GM12865 (cell line): ENCODE data around the gene CLEC17A.
"Not testable (repeated sequence)": the region's sequence is repeated elsewhere in the genome, so short reads cannot be mapped to it uniquely, and the experiment has no call there.

Source experiments
- DNase-seq: peaks from one replicate; pipeline ENCODE4 v3.0.0; 2010; ENCODE audit warnings: low read depth
- H3K4me3 ChIP-seq: 2 replicates; pipeline ENCODE4 v1.5.1; 2011; ENCODE audit warnings: mild to moderate bottlenecking, low read depth, low read length, control low read depth
- TF ChIP-seq, protein P1 (sequence below): IDR thresholded peaks from 2 replicates; pipeline ENCODE4 v1.5.1; 2011; ENCODE audit warnings: low read length, control low read depth, low read depth, inconsistent platforms; ENCODE audit not compliant: insufficient read depth; ENCODE audit errors: missing control alignments

CLEC17A gene

DNA sequence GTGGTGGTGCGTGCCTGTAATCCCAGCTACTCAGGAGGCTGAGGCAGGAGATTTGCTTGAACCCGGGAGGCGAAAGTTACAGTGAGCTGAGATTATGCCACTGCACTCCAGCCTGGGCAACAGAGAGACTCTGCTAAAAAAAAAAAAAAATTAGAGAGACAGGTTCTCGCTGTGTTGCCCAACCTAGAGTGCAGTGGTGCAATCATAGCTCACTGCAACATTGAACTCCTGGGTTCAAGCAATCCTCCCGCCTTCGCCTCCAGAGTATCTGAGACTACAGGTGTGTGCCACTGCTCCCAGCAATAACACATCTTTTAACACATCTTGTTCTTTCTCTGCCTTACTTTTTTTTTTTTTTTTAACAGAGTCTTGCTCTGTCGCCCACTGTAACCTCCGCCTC is 32.7 kb downstream of the CLEC17A start:
- H3K4me3 ChIP-seq: no peak overlapping the region
- DNase-seq: no peak
- TF ChIP-seq, protein P1, sequence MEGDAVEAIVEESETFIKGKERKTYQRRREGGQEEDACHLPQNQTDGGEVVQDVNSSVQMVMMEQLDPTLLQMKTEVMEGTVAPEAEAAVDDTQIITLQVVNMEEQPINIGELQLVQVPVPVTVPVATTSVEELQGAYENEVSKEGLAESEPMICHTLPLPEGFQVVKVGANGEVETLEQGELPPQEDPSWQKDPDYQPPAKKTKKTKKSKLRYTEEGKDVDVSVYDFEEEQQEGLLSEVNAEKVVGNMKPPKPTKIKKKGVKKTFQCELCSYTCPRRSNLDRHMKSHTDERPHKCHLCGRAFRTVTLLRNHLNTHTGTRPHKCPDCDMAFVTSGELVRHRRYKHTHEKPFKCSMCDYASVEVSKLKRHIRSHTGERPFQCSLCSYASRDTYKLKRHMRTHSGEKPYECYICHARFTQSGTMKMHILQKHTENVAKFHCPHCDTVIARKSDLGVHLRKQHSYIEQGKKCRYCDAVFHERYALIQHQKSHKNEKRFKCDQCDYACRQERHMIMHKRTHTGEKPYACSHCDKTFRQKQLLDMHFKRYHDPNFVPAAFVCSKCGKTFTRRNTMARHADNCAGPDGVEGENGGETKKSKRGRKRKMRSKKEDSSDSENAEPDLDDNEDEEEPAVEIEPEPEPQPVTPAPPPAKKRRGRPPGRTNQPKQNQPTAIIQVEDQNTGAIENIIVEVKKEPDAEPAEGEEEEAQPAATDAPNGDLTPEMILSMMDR: no peak

DNA sequence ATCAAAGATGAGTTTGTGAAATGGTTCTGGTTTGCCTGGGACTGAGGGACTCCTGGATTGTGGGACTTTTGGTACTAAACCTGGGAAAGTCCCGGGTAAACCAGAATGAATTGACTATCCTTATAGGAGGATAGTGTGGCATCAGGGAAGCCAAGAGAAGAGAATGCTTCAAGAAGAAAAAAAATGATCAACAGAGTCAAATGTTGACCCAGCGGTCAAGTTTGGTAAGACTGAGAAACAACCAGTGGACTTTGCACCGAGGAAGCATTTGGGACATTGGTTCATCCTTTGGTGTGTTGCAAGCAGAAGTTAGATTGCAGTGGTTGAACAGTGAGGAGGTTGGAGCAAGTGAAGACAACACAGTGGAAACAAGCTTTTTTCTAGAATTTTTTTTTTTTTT is 33.5 kb downstream of the CLEC17A start:
- no peak for DNase-seq
- TF ChIP-seq, protein P1: no peak
- no peak overlapping the region for H3K4me3 ChIP-seq

- TF ChIP-seq, protein P1: no peak
- DNase-seq: no peak
- no peak overlapping the region for H3K4me3 ChIP-seq
These were observed 36.5 kb downstream of the CLEC17A start for GRCh38 chr19:14619404-14619803.

DNA sequence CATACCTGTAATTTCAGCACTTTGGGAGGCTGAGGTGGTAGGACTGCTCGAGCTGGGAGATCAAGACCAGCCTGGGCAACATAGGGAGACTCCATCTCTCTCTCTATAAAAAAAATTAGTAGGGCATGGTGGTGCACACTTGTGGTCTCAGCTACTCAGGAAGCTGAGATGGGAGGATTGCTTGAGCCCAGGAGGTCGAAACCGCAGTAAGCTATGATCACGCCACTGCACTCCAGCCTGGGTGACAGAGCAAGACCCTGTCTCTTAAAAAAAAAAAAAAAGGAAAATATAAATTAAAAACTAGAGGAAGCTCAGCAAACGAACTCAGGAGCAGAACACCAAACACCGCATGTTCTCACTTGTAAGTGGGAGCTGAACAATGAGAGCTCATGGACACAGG is 41.6 kb downstream of the CLEC17A start:
- not testable (repeated sequence) for H3K4me3 ChIP-seq, DNase-seq

- TF ChIP-seq, protein P1: no peak
- H3K4me3 ChIP-seq: no peak overlapping the region
- no peak for DNase-seq
These were observed 46.7 kb downstream of the CLEC17A start for GRCh38 chr19:14629557-14629956.

DNA sequence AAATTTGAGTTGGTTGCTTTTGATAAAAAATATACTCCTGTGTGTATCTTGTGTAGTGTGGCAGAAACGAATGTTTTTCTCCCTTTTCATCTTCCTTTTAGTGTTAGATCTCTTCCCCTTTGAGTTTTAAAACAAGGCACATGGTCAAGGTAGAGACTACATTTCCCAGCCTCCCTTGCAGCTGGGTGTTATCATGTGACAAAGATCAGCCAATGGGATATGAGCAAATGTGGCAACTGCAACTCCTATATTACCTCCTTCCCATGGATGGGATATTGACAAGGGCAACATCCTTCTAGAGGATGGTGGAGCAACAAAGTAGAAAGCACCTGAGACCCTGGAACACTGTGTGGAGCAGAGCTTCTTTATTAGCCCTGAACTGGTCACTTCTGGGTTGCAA is 49.4 kb downstream of the CLEC17A start:
- H3K4me3 ChIP-seq: no peak overlapping the region
- TF ChIP-seq, protein P1: no peak
- peak; percentile 58 for DNase-seq

- DNase-seq: no peak
- TF ChIP-seq, protein P1: no peak
- no peak overlapping the region for H3K4me3 ChIP-seq
These were observed 56.8 kb downstream of the CLEC17A start for GRCh38 chr19:14639536-14640277.
